ENCODE measurements around the gene SIRPB2.

The SIRPB2 gene

DNA sequence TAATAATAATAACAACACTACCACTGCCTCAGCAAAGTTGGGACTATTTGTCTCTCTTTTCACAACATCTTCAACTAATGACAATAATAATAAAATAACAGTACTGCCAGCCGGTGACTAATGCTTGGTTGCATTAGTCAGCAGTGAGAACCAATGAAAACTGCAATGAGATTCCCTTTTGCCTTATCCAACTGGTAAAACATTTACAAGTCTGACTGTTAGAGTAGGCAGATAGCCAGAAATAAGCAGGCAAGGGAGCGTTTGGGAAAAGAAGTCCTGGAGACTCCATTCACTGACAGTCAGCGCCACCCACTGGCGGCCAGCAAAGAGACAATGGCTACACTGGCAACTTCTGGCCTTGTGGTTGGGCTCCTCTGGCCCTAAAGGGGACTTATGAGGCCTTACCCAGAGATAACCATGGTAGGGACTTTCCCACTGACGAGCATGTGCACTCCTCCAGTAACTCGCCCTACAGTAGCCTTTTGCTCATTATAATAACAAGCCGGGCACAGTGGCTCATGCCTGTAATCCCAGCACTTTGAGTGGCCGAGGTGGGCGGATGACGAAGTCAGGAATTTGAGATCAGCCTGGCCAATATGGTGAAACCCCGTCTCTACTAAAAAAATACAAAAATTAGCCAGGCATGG lies 21.2 kb downstream of the SIRPB2 start:
- peak; percentile 93 for DNase-seq

DNA sequence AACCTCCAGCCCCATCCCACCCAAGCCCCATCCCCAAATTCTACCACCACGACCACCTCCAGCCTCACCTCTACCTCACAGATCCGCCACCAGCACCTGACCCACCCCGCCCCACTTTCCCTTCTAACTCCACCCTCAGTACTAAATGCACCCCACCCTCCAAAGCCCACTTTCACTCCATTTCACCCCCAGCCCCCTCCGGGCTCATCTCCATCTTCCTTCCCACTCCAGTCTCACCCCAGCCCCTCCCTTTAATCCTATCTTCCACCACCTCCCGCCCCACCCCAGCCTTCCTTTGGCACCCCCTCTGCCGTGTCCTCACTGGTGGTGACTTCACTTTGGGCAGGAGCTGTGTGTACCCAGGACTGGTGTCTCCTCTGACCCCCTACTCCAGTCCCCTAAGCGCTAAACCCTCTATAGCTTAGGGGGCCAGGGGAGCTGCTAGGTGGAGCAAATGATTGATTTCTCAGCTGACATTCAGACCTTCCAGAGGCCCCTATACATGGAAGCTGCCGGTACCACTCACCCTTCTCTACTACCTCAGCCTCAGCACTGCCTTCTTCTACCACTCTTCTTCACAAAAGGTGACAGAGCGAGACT lies 21.8 kb downstream of the SIRPB2 start:
- DNase-seq = no peak

DNA sequence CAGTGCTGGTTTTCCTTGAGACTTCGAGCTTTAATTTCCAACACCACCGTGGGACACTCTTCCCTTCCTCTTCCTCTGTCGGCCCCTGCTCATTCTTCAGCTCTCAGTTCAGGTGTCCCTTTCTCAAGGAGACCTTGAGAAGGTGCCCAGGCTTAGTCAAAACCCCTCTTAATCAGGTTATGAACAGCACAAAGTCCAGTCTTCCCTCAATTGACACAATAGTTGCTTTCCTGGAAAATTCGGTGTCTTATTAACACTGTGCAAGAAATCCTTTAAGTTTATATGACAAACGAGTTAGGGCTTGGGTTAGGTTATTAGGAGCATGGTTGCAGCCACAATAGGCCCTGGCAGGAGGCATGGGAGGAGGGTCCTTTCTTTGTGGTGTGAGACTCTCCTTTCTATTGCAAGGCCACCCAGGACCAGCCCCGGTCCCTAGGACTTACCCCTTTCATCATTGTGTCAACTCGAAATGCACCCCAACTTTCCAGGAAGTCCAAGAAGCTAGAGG lies 23.0 kb downstream of the SIRPB2 start:
- DNase-seq = no peak

DNA sequence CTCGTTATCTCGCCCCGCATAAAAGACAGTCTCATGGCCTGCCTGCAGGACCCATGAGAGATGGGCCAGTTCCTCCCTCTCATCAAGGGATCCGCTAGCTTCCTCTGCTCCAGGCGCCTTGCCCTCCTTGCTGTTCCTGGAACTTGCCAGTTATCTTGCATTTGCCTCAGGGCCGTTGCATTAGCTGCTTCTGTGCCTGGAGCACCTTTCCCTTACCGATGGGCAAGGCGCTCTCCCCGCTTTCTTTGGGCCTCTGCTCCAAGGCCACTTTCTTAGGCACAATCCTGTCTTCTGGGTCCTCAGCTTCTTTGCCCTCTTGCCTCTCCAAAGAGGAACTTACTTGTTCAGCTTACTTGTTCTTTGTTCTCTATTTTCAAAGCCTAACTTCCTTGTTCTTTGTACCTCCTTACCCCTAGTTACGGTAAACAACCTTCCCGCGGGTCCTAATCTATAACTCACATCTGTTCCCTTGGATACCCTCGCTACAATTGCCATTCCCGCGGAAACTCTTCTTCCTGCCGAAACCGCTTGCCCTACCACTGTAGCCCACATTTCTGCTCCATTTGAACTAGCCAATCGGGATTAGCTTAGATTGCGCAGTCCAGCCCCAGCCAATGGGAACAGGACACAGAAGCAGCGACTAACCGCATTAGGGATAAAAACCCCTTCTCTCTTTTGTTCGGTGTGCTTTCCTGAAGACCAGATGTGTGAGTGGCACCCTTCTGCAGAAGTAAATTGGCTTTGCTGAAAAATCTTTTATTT lies 23.7 kb downstream of the SIRPB2 start:
- DNase-seq = no peak

DNA sequence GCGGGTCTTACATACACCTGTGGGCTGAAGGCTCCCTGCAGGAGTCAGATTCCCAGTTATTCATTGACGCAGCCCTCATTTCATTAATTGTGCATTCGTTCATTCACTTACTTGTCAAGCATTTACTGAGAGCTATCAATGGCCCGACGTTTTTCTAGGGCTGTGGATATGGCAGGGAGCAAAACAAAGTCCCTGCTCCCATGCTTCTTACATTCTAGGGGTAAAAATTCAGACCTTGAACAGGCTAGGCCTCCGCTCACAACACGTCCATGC lies 24.2 kb downstream of the SIRPB2 start:
- DNase-seq = no peak

DNA sequence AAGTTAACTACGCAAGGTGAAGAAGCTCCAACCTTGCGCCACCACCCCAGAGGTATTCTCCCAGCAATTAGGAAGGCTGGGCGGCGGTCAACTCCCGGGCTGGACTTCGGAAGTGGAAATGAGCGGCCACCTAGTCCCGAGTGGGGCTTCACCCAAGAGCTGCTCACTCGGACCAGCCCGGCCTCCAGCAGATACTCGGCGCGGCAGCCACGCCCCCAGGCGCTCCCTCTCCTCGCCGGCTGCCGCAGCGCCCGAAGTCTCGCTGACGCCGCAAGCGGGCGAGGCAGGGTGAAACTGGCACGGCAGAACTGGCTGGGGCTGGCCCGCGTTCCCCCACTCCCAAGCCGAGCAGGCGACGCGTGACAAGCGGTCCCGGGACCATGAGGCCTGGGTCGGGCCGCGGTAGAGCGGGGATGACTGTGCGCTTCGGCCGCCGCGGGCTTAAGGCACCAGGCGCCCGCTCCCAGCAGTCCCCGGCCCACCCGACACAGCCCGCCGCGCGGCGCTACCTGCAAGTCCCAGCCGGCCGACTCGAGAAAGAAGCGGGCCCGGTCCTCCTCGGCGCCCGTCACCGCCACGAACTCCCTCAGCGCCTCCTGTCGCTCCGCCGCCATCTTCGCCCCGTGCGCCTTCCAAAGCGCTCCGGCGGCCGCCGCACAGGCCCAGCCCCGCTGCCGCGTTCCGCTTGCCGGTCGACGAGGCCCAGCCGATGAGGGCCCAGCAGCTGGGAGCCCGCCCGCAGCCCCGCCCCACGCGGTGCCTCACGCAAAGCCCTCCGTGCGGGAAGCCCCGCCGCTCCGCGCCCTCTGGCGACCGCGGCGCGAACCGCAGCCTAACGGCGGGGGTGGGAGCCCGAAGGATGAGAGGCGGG lies 24.8 kb downstream of the SIRPB2 start, which contains the start of gene NSFL1C:
NSFL1C (minus strand) TSS at position 639 of the 871 bp plus-strand sequence; CDS start at position 614, 25 bp downstream.
- peak; percentile 94 for DNase-seq

DNA sequence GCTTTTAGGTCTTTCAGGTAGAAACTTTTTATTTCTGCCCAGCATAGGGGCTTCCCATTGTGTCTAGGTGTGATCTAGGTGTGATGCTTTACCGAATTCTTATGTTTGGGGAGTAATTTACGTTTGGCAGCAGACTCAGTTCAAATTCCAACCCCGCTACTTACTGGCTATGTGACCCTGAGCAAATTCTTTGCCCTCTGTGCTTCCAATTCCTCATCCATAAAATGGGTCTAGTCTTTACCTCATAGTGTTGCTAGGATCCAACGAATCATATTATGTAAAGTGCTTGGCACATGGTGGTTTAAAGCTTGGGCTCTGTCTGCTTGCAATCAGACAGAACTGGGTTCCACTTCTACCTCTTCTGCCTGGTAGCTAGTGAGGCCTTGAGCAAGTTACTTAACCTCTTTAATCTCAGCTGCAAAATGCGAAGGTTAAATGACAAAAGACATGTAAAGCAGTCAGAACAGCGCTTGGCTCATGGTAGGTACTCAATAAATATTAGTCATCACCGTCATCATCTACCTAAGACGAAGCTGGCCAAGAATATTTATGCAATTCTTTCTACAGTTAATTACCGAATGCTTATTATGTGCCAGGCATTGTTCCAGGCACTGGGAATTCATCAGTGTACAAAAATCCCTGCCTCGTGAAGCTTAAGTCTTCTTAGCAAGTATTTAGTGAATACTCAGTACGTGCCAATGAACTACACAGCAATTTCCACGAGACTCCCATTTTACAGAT lies 25.6 kb downstream of the SIRPB2 start:
- DNase-seq = no peak

DNA sequence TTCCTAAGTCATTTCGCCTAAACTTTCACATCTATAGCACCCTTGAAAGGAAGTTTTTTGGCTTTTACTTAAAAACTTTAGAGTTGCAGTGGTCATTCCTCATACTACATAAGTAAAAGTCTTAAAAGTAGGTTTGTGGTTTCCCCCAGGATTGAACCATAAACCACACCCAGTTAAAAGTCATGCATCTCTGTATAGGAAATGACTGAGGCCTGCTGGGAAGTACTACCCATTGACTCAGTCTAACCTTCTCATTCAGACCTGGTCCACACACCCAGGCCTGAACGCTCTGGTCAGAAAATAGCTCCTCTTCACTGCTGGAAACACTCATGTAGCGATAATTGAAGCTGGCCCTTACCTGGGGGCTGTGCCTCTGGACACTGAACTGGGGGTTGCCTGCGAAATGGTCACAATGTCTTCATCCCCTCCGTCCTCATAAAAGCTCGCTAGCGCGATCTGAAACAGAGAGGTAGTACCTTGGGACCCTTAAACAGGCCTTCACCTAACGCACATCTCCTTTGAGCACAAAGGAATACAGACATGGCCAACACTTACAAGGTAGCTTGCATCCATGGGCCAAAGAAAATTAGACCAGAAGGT lies 27.1 kb downstream of the SIRPB2 start:
- no peak for DNase-seq

DNA sequence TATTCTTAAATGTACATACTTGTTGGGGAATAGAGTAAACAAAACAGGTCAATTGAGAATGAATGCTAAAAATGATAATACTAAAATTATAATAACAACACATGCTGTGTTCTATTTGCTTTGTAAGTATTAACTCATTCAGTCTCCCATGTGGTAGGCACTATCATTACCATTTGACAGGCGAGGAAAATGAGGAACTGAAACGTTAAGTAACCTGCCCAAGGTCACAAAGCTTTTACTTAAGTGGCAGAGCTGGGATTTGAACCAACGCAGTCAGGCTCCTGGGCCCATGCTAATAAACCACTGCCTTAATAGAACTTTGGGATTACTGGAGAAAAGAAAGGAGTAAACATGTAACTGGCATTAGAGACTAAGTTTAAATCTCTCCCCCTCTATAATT lies 28.4 kb downstream of the SIRPB2 start:
- DNase-seq = no peak

DNA sequence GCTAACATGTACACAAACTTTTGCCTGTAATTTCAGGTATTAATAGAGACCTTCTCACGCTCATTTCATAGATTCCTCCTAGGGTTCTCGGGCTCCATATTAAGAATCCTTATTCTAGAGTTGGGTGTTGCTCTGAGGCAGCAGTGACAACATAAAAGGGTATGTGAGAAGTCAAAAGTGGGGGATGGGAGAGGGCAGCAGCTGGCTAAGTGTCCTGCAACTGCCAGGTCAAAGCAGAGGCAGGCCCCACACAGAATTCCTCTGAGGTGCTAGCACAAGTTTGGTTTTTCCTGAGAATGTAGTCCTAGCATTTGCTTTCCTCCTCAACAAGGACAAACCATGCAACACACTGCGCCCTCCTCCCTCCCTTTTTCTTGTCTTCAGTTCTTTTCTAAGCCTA lies 29.2 kb downstream of the SIRPB2 start:
- DNase-seq = no peak

DNA sequence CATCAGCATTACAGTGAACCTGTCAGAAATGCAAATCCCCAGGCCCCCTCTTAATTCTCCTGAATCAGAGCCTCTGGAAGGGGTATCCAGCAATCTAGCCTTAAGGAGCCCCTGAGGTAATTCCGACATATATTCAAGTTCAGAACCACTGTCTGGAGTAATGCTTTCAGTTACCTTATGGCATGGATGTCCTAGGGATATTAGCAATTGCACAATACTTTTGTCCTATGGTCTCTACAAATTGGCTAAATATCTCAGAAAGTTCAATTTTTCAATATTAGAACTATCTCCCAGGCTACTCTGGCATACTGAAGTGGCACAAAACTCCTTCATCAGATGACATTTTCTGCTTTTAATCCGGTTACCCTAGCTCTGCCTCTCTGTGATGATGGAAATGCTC lies 30.9 kb downstream of the SIRPB2 start:
- DNase-seq = no peak

DNA sequence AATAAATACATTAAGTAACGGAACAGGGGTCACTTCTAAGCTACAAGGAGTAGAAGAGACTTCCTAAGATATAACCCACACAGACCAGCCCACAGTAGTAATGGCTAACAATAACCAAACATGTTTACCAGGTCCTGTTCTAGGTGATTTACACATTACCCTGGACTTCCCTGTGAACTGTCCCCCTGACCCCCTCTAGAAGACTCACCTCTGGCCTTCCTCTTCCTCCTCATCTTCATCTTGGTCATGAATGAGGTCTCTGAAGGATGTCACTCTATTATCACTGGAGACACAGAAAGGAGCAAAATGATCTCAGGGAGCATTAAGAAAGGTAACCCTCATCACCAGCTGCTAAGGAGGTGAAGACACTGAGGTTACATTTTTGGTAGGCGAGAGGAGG lies 33.2 kb downstream of the SIRPB2 start:
- no peak for DNase-seq

DNA sequence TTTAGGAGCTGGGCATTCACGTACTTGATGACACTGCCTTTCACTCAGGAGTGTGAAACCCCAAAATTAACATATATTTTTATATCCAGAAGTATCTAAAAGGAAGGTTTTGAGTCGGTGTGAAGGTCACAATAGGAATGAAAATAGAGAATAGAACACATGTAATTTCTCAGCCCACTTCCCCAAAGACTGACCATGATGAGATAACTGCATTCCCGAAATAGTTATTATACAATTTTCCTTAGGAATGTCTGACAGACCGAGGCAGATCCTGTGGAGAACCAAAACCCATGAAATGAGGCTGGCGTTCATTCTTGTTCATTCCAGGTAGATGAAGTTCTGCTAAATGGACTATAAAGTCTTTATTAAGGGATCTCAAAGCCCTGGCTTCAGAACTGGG lies 34.9 kb downstream of the SIRPB2 start:
- DNase-seq = no peak

DNA sequence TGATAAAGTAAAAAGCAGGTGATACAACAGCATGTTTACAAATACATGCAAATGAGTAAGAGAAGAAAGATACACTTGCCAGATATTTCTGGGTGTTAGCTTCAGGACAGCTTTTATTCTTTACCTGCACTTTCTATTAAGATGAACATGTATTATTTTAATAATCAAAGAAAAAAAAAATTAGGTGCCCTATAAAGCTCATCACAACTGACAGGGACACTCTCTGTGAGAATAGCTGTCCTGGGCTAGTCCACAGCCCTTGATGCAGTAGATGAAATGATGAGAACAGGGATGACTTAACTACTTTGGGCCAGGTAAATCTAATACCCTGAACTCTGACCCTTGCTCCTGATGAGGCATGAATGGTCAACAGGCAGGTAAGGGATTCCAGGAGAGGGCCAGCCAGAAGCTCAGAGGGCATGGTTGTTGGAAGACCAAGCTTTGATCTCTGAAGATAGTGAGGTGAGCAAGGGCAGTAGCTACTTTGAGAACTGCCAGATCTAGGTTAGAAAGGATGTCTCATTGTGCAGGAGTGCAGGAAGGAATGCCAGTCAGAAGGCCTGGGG lies 40.2 kb downstream of the SIRPB2 start:
- no peak for DNase-seq

DNA sequence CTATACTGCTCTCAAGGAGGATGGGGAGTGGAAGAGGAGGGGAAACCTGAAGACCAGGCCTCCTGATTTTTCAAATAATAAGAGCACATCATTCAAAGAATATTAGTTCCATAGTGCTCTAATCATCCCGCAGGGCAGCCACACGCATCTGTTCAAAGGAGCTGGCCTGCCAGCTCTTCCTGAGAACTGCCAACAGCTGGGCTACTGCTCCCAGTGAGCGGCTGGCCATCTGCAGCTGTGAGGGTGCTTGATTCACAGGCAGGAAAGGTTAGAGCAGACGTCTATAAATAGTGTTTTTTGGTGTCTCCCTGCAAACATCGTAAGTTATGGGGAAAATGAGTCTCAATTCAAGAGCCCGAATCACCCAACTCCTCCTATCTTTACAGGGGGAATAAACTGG lies 41.9 kb downstream of the SIRPB2 start:
- DNase-seq = no peak

DNA sequence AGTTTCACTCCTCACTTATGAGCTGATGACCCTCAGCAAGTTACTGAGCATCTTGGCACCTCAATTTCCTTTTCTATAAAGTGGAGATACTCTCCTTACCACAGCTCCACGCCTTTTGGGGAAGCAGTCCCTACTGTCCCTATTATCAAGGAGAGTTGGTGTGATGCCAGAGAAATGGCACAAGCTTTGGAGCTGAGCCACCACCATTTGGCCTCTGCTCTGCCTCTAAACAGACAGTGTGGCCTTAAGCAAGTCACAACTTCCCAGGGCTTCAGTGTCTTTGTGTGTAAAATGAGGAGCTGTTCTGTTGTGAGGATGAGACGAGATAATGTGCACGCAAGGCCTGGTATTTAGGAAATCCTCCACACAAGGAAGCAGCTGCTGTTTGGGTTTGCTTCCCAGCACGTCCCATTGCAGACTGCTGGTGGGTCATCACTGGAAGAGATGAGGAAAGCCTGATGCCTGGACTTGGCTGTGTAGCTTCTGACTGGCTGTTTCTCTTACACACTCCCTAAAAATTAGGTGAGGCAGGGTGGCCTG lies 43.1 kb downstream of the SIRPB2 start:
- DNase-seq = no peak

DNA sequence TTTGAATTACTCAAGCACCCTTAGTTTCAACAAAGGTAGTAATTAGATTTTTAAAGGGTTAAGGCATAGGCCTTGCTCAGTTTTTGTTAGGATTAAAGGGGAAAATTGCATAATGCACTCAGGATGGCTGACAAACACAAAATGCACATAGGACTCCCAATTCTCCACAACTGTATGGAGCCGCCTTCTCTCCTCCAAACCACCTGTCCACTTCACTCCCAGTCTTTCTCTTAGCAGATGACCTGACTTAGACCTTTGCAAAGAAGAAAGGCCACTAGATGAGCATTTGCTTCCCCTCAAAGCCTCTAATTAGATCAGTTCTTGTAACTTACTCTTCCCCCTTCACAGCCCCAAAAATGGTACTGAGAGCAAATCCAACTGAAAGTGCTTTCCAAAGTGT lies 44.7 kb downstream of the SIRPB2 start:
- no peak for DNase-seq

DNA sequence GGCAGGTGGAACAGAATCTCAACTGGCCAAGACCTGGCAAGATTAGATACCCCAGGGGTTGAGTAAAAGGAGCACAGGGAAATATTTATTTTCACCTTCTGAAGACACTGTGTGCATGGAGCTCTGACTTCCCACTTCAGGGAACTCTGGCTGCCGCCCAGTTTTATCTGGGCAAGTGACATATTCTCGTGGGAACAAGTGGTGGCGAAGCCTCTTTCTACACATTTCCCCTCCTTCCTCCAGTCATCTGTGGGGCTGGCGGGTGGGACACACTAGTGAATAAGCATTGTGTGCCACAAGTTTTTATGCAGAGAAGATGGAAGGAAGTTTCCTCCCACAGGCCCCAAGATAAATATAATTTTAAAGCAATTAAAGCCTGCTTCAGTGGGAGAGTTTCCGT lies 48.1 kb downstream of the SIRPB2 start:
- no peak for DNase-seq

DNA sequence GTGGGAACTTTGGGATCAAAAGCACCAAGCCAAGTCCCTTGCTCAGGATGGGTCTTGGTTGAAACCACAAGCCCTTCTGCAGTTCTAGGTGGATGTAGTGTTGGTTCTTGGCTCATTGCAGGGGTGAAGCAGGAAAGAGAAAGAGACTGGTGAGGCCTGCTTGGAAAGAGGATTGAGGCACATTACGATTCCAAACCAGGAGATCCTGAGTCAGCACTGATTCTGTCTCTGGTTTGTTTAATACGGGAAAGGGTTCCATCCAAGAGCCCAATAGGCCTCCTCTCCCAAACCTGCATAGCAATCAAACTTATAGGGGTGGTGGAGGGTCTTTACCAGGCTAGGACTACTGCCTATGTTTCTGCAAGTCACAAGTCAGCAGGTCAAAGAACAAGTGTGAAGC lies 48.9 kb downstream of the SIRPB2 start:
- no peak for DNase-seq

DNA sequence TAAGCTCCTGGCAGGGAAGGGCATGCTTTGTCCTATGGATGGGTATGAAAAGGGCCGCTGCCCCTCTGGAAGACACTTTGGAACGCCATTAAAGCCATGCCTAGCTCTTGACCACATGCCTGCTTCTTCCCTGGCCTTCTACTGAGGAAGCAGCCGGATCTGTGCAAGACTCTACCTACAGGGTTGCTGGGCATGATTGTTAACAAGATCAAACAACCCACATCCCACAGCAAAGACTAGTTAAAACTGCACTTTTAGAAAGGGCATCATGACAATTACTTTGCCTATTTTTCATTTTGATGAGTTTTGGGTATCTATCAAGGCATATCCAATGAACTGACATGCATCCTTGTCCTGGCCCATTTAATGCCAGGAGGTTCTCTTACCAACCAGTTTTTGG lies 50.1 kb downstream of the SIRPB2 start:
- no peak for DNase-seq

DNA sequence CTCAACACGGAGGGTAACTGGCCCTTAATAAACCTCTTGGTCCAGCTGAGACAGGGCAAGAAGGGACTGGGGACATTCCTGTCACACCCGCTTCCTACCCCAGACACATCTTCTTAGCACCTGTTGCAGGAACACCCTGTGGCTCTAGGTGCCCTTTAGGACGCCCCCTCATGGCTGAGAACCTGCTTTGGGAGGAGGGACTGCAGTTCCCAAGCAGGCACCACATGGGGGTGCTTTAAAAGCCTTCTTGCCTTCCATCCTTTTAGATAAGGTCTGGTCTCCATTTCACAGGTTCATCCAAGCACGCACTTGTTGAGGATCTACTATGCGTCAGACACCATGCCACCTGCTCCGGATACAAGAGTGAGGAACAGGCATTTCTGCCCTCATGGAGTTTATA lies 51.2 kb downstream of the SIRPB2 start:
- no peak for DNase-seq

DNA sequence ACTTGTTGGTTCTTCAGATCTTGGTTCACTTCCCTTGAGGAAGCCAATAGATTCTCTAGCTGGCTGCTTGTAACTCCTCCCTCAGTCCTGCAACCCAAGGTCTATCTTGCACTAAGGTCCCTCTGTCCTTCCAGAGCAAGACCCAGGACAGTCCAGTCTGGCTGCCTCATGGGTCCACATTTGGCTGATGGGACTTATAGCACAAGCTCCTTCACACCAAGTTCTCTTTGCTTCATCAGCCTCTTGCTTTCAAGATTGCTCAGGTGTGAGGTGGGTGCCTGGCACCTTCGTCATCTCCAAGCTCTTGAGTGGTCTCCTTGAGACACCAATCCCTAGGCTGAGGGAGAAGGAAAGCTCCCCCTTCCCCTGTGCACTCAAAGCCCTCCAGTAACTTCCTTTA lies 52.9 kb downstream of the SIRPB2 start:
- DNase-seq = no peak
